Measurements from ENCODE around the gene SAPCD2.

The SAPCD2 gene

DNA sequence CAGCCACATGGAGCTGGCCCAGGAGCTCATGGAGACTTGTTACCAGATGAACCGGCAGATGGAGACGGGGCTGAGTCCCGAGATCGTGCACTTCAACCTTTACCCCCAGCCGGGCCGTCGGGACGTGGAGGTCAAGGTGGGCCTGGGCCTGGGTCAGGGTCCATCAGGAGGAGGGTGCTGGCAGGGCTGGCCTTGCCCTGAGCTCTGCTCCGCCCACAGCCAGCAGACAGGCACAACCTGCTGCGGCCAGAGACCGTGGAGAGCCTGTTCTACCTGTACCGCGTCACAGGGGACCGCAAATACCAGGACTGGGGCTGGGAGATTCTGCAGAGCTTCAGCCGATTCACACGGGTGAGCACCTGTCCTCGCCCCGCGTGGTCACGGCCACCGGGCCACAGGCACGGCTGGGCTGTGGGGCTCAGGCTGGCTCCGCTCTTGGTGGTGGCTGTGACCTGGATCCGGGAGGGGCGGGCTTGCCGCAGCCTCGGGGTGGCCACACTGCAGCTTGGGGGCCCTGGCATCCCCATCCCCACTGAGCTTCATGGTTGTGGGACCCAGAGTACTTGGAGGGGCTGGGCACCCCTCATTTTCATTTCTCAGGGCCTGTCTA is 37.1 kb upstream of the SAPCD2 start:
- no peak for DNase-seq

DNA sequence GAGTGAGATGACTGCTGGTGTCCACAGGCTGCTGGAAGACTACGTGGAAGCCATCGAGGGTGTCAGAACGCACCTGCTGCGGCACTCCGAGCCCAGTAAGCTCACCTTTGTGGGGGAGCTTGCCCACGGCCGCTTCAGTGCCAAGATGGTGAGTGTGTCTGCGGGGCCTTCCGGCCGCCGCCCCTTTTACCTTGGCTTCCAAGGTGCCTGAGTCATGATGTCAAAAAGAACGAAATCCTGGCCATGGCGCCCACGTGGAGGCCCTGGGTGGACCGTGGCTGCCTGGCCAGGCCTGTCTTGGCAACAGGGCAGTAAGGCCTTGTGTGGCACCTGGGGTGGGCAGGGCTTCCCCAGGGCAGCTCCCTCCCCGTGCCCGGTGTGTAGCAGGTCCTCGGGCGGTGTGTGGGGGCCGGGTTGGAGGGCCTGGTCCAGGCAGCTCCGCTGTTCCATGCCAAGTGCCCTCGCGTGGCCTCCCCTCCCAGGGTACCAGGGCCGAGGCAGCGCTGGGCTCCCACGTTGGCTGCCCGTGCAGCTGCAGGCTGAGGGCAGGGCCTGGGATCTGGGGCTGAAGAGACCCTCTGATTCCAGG is 36.4 kb upstream of the SAPCD2 start:
- no peak for DNase-seq

DNA sequence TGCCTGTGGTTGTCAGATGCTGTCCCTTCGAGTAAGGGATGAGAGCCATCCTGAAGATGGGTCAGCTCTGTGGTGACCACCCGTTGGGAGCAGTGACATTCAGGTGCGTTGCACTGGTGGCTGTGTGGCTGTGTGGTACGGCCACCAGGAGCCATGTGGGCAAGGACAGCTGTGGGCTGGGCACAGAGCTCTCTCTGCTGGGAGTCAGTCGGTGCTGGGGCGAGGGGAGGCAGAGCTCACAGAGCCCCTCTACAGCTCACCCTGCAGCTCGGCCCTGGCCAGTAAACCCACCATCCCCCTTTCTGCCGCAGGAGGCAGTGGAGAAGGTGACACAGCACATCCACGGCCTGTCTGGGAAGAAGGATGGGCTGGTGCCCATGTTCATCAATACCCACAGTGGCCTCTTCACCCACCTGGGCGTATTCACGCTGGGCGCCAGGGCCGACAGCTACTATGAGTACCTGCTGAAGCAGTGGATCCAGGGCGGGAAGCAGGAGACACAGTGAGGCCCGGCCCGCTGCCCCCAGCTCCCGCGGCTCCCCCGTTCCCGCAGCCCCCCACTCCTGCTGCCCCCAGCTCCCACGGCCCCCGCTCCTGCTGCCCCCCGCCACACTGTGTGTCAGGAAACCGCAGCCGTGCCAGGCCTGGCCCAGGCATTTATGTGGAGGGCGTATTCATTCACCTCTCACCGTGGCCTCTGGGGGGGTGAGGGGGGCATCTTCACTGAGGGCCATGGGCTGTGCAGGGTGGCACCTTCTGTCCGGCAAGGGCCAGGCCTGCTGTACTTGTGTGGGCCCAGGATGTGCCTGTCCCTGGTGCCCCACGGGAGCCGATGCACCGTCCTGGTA is 35.7 kb upstream of the SAPCD2 start:
- no peak for DNase-seq

DNA sequence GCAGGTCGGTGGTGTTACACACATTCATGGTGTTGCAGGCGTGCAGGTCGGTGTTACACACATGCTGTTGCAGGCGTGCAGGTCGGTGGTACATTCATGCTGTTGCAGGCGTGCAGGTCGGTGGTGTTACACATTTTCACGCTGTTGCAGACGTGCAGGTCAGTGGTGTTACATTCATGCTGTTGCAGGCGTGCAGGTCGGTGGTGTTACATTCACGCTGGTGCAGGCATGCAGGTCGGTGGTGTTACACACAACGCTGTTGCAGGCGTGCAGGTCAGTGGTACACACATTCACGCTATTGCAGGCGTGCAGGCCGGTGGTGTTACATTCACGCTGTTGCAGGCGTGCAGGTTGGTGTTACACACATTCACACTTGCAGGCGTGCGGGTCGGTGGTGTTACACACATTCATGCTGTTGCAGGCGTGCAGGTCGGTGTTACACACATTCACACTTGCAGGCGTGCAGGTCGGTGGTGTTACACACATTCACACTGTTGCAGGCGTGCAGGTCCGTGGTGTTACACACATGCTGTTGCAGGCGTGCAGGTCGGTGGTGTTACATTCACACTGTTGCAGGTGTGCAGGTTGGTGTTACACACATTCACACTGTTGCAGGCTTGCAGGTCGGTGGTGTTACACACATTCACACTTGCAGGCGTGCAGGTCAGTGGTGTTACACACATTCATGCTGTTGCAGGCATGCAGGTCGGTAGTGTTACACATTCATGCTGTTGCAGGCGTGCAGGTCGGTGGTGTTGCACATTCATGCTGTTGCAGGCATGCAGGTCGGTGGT is 33.0 kb upstream of the SAPCD2 start:
- no peak for DNase-seq

DNA sequence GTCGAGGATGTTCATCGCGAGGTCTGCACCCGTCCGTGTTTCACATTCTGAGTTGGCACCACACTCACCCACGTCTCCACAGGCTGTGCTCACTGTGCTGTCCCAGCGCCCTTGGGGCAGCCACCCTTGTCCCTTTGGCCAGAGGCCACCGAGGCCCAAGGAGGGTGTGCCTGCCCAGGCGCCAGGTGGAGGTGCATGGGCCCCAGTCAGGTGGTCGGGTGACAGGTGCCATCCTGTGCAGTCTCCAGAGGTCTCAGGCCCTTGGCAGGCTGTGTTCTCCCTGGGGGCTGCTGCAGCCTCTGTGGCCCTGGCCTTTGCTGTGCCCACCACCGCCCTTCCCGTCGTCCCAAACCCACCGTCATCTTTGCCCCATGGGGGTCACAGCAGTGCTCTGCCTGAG is 28.9 kb upstream of the SAPCD2 start:
- no peak for DNase-seq

DNA sequence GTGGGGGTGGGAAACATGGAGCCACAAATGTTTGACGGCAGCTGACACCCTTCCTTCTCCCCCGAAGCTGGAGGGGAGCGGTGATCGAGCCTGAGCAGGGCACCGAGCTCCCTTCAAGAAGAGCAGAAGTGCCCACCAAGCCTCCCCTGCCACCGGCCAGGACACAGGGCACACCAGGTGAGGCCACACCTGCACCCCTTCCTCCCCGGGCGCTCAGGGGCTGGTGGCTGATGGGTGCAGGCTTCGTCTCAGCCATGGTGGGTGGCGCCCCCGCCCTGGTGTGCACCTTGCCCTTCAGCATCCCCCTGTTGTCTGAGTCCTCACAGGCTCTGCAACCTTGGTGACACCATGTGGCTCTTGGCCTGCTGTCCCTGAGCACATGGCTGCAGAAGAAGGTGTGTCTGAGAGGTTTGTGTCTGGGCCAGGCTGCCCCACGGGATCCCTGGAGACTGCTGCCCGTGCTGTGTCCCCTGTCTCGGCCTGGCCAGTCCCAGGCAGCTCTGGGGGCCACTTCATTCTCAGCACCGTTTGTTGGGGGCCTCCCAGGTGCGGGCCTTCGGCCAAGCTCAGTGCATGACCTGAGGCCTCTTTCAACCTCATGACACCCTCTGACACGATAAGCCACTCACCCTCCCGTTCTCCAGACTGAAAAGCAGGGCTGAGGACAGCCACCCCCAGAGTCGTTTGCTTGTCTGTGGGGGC is 27.6 kb upstream of the SAPCD2 start:
- DNase-seq = no peak

DNA sequence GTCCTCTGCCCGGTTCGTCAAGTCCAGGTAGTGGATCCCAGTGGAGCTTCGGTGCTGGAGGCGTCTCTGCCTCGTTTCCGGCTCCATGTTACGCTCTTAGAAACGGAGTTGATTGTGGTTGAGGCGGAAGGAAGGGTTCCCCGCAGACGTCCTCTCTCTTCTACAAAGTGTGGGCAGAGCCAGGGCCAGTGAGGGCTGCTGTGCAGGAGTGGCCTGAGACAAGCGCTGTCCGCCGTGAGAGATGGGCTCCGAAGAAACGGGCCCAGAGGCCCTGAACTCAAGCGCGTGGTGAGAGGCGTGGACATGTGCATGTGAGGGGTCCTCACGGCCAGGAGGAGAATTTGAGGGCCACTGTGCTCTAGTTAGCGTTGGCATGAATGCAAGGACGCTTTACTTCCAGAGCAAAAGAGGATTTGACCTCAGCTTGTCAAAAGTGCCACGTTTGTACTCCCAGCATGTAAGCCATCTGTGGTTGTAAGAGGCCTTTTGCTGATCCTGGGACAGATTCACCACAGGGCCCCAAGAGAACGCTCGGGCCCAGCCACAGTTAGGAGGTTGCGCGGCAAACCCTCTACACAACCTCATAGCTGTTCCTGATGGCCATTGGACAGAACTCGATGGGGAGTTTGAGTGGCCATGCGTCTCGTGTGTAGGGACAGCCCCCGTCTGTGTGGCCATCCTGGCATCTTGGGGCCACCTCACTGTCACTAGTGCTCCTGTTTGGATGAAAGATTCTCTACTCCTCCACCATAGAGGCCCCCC is 26.6 kb upstream of the SAPCD2 start:
- DNase-seq = no peak

DNA sequence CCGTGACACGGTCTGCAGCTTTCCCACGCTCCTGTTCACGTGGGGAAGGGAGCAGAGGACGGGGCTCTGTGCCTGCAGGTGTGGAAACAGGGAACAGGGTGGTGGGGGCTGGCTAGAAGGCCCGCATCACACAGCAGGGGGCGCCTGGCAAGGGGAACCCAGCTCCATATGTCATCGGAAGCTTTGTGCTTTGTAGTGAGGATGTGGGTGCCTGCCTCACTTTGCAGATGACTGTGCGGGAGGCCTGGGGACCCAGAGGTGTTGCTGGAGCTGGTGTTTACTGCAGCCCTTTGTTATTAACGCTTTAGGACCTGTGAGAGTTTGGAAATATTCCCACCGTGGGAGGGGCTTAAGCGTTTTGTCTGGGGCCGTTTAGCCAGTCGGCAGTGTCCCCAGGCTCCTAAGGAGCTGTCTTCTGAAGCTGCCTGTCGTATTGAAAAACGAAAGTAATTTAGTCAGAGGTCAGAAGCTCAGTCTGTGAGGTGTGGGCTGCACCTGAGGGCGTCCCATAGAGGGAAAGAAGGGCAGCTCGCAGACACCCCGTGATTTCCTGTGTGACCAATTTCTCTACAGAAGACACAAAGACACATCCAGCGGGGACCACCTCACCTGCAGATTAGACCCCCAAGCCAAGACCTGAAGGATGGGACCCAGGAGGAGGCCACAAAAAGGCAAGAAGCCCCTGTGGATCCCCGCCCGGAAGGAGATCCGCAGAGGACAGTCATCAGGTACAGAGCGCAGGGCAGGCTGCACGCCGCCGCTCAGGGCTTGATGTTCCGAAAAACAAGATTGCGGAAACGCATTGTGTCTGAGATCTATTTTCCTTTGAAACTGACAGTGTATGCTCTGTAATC is 25.5 kb upstream of the SAPCD2 start:
- peak in 1 of 4 experiments; percentile 36 for DNase-seq

DNA sequence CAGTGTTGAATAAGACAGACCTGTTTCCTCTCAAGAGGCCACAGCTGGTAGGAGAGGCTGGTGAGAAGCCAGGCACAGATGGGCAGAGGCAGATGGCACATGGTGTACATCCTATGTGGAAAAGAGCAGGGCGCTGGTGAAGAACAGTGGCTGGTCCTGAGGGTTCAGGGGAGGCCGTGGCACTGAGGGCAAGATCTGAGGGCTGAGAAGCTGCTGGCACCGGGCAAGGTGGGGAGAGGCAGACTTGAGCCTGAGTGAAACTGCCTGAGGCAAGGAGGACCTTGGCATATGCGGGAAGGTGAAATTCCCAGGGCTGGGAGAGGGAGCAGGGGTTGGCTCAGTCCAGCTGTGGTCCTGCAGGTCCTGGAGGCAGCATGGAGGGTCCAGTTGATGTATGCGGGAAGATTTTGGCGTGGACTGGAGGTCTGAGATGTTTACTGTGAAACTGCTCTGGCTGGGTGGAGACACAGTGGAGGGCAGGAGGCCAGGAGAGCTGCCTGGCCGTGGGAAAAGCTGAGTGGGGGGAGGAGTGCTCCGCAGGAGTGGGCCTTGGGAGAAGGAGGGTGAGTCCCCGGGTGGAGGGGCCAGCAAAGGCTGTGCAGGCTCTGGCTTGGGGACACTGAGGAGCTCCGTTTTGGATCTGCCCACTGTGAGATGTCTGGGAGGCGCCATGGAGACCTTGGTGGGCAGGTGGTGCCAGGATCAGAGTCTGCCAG is 19.0 kb upstream of the SAPCD2 start:
- DNase-seq = no peak

DNA sequence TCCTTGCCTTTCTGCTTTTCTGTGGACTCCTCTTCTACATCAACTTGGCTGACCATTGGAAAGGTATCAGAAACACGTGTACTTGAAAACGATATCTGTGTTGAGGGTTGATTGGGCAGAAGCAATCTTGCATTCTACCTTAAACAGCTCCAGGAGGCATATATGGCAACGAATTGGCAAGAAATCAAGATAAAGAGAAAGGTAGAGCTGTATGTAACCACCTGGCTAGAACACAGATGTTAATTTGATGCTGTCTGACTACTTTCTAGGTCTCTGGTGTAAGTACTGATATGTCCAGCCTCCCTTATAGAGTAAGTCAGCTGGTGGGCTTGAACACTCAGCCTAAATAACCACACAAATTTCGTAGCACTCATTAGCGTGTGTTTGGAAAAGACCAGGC is 17.8 kb upstream of the SAPCD2 start:
- no peak for DNase-seq

DNA sequence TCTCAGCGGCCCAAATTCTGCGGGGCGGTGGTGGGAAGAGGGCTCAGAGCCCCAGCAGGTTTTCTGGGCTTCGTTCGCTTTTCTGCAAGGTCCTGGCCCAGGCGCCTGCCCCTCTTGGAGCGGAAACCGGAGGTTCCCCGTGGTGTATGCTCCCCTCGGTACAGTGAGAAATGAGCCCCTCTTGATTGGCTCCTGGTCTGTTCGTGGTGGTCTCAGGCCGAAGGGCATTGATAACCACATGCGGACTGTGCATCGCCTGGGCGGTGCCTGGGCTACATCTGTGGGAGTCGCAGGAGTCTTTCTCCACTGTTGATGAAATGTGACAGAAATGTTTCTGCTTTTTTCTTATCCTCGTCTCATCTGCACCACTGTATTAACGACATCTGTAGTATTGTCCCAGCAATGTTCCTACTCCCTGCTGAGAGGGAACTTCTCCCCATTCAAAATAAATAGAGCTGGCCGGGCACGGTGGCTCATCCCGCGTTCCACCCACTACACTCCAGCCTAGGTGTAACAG is 17.1 kb upstream of the SAPCD2 start:
- peak; percentile 35 to 61 (median 54) for DNase-seq

DNA sequence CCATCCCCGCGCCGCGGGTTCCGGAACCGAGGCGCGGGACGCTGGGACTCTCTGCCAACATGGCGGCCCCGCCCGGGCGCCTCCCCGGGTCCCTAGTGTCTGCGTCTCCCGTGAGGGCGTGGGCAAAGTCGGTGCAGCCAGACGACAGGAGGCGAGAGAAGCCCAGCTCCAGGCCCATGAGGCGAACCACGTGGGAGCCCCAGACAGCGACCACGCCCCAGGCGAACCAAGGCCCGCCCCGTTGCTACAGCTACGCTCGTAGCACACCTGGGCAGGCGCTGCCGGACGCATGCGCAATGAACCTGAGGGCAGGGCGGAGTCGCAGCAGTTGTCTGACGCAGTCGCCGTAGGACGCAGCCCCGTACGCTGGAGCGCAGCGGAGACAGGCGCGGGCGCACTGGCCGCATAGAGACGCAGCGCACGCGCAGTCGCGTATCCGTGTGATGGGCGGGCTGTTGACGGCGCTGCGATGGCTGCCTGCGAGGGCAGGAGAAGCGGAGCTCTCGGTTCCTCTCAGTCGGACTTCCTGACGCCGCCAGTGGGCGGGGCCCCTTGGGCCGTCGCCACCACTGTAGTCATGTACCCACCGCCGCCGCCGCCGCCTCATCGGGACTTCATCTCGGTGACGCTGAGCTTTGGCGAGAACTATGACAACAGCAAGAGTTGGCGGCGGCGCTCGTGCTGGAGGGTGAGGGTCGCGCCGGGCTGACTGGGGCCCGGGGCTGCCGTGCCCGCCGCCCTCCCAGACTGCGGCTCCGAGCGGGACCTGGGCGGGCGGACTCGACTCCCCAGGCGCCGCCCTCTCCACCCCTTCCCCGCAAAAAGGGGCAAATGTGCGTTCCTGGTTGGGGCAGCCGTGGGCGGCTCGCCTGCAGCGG is 16.4 kb upstream of the SAPCD2 start, which contains the start of gene MAN1B1:
MAN1B1 (plus strand) TSS at position 455 of the 878 bp plus-strand sequence; CDS start at position 470, 15 bp downstream.
- DNase-seq = peak; percentile 99 to 100 (median 100)

DNA sequence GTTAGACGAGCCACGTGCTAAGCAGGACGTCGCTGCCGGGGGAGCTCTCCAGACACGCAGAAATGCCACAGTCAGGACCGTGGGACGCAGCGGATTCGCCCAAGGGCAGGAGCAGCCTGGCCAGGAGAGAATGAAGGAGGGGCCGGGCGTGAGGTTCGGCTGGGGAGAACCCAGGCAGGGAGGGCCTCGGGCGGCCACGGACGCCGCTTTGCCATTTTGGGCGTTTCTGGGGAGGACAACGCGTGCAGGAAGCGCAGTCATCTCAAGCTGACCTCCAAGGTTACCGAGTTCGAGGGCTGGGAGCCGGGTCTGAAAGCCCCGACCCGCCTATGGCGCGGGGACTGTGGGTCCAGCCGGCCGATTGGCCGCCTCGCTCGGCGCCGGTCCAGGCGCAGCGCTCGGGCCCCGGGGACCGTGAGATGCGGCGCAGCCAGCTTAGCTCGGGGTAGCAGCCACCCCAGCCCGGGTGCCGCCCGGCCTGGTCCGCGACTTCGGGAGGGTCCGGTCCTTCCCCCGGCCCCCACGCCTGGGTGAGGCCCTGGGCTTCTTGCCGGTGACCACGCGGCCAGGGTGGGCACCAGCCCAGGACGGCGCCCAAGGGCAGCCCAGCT is 15.7 kb upstream of the SAPCD2 start:
- DNase-seq = peak in 3 of 4 experiments; percentile 58 to 68 (median 64)

DNA sequence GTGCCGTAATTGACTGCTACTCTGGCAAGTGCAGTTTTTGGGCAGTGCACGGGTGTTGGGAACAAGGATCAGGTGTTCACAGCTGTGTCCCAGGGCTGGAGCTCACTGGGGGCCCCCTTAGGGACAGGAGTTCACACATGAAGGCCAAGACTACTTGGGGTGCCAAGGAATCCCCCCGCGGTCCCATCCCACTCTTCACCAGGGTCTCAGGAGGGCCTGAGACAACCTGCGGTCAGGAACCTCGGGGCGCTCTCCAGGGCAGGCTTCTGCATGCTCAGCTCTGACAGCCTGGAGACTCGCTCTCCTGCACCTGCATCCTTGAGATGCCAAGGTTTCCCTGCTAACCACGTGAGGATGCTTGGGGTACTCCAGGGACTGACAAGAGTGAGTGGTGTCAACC is 14.2 kb upstream of the SAPCD2 start:
- DNase-seq = no peak

DNA sequence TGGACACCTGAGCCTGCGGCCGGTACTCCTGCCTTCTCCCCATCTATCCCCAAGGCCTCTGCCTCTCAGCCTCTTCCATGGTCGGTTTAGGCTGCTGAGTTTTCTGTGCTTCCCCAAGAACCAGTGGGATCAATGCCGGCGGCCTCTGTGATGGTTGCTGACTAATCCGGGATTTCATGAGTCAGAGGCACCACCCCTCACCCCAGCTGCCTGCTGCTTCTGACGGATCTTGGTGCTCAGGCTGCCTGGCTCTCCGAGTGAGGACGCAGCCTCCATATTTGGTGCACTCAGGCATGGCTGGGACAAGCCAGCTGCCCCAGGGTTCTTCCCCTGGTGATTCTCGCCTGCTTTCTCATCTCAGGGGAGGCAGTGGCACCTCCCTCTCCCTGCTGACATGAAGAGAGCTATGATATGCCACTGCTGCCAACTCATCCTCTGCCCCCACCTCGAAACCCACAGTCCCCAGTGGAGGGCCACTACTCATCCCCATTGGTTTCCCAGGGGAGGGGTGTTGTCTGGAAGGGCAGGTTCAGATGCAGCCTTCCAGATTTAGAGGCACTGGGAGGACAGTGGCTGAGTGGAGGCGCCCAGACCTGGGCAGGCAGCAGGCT is 13.1 kb upstream of the SAPCD2 start:
- peak; percentile 66 to 84 (median 75) for DNase-seq

DNA sequence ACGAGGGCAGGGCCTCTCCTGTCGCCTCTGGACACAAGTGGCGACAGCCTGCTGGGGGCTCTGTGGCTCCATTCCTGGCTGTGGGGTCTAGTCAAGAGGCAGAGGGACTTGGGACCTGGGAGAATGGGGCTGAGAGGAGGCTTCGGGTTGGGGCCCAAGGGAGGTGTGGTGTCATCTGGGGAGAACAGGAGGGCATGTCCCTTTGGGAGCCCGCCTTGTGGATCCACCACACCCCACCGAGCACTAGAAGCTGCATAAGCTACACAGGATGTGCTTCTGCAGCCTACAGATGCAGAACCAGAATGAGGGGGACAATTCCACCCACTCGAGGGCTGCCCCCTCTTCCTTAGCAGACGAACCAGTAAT is 12.6 kb upstream of the SAPCD2 start:
- no peak for DNase-seq

DNA sequence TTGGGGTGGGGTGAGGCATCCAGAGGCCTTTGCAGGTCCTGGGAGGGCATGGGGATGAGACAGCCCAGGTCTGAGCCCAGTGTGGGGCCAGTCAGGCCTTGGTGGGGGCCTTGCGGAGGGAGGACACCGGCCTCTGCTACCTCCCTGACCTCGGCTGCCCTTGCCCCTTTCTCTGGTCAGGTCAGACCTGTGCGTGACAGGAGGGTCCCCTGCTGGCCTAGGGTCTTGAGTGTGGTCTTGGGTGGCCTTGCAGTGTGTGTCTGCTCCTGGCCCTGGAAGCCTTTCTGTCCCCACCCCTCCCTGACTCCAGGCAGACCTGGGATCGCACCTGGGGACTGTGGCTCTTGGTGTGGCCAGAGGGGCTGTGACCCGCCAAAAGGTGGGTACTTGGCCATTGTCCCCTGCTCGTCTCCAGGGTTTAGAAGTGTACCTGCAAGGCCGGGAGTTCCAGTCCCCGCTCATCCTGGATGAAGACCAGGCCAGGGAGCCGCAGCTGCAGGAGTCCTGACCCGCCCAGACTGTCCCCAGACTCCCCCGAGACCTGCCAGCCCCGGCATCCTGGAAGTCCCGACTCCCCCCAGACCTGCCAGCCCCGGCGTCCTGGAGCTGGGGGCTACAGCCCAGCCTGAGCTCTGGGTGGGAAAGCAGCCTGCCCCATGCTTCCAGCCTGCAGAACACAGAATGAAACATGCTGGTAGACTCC is 12.0 kb upstream of the SAPCD2 start:
- no peak for DNase-seq

Data from suppressor macrophage (primary cell).